GM10266 (cell line): ENCODE results near the gene CDS2.

ENCODE experiments used
- DNase-seq: peaks from one replicate; pipeline ENCODE4 v3.0.0; 2012; ENCODE audit errors: extremely low spot score
- CTCF ChIP-seq: IDR thresholded peaks from 2 replicates; pipeline ENCODE4 v1.5.1; 2012; ENCODE audit warnings: mild to moderate bottlenecking, low read depth; ENCODE audit not compliant: control insufficient read depth, insufficient read depth; ENCODE audit errors: missing control alignments

Gene CDS2

GRCh38 chr20:5146099-5146668 lies 19.4 kb downstream of the CDS2 start:
- DNase-seq, result no peak
- TF ChIP-seq CTCF, result no peak

GRCh38 chr20:5146871-5147592 lies 20.2 kb downstream of the CDS2 start:
- no peak for TF ChIP-seq CTCF
- no peak for DNase-seq

- no peak for TF ChIP-seq CTCF
- no peak for DNase-seq
Observed at GRCh38 chr20:5148581-5148980, 21.8 kb downstream of the CDS2 start.

- DNase-seq, result no peak
- no peak for TF ChIP-seq CTCF
Observed at GRCh38 chr20:5149892-5150225, 23.1 kb downstream of the CDS2 start.

GRCh38 chr20:5150226-5151076 lies 23.6 kb downstream of the CDS2 start:
- DNase-seq, result no peak
- TF ChIP-seq CTCF, result no peak

GRCh38 chr20:5153152-5153467 lies 26.3 kb downstream of the CDS2 start:
- TF ChIP-seq CTCF, result no peak
- no peak for DNase-seq

GRCh38 chr20:5153612-5154542 lies 27.1 kb downstream of the CDS2 start:
- no peak for DNase-seq
- TF ChIP-seq CTCF, result no peak
